NCI-H2196 (cell line): ENCODE results near the gene STK16.
A peak's percentile ranks its signal among the peaks of the same experiment; 100 is the strongest.
"Not testable (repeated sequence)": the region's sequence is repeated elsewhere in the genome, so short reads cannot be mapped to it uniquely, and the experiment has no call there.

ENCODE experiments used
- DNase-seq: peaks from one replicate; lab custom pipeline; 2025; ENCODE audit not compliant: unreplicated experiment; lab: John Stamatoyannopoulos, UW

Gene STK16

GRCh38 chr2:219286436-219287115 is 41.3 kb downstream of the STK16 start:
- no peak for DNase-seq

DNA sequence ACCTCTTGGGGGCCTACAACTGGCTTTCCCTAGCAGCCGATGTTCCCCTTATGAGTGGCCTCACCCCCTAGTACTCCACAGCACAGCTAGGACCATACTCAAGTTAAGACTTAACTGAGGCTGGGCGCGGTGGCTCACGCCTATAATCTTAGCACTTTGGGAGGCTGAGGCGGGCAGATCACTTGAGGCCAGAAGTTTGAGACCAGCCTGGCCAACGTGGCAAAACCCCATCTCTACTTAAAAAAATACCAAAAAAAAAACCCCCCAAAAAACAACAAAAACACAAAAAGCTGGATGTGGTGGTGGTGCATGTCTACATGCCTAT is 41.8 kb downstream of the STK16 start:
- not testable (repeated sequence) for DNase-seq

GRCh38 chr2:219287580-219288265 is 42.4 kb downstream of the STK16 start:
- DNase-seq = no peak

GRCh38 chr2:219289195-219289536 is 43.9 kb downstream of the STK16 start:
- DNase-seq = no peak

- DNase-seq = no peak
Measured at GRCh38 chr2:219289537-219290361, 44.5 kb downstream of the STK16 start.

GRCh38 chr2:219290381-219291171 is 45.3 kb downstream of the STK16 start:
- no peak for DNase-seq

GRCh38 chr2:219291394-219291793 is 46.1 kb downstream of the STK16 start:
- DNase-seq = no peak

DNA sequence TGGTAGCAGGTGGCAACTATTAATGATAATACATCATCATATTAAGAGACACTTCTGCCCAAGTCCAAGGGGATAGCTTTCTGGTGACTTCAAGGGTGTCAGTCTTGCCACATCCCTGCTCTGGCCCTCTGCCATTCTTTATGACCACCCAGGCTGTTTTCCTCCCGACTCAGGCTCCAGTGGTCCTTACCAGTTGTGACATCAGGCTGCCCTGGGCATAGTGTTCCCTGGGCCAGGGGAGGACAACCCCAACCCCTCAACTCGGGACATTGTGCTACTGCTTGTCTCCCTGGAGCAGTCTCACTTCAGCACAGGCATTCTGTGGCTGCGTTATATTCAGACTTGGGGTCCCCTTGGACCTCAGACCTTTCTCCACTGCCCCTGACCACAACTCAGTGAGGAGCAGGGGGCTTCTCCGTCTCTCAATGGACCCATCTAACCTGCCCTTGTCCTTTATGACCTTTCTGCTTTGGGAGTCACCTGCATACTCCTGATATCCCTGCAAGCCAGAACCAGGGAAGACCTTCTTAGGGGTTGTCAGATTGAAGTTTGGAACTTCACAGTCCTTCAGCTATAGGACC is 46.7 kb downstream of the STK16 start:
- no peak for DNase-seq

GRCh38 chr2:219292616-219293015 is 47.3 kb downstream of the STK16 start:
- DNase-seq = no peak

GRCh38 chr2:219293736-219294231 is 48.5 kb downstream of the STK16 start:
- DNase-seq = no peak

GRCh38 chr2:219294356-219295351 is 49.4 kb downstream of the STK16 start:
- DNase-seq = peak; percentile 92

GRCh38 chr2:219296142-219296541 is 50.9 kb downstream of the STK16 start:
- no peak for DNase-seq

GRCh38 chr2:219296631-219297391 is 51.5 kb downstream of the STK16 start:
- no peak for DNase-seq

DNA sequence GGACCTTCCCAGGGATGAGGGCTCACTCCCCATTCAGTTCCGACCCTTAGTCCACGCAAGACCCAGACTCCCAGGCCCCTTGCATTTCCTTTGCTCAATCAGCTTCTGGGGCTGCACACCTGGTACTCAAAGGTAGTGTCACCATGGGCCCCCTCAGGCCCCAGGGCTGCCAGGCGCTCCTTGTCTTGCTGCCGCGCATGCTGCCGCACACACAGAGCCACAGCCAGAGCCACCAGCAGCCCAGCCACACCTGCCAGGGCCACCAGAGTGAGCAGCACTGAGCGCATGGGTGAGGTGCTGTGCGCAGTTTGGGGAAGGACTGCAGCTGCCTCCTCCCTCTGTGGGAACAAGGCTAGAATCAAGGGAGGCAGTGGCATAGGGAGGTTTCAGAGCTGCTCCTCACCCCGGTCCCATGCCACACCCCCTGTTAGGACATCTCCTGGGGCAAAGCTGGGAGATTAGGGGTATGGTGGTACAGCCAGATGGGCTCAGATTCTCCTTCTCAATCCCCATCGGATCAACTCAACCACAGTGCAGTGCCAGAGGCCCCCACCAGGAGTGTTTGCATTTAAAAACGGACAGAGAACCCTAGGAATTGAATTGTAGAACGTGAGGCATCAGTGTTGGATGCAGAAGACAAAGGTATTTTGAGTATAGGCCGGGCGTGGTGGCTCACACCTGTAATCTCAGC is 52.6 kb downstream of the STK16 start:
- no peak for DNase-seq

DNA sequence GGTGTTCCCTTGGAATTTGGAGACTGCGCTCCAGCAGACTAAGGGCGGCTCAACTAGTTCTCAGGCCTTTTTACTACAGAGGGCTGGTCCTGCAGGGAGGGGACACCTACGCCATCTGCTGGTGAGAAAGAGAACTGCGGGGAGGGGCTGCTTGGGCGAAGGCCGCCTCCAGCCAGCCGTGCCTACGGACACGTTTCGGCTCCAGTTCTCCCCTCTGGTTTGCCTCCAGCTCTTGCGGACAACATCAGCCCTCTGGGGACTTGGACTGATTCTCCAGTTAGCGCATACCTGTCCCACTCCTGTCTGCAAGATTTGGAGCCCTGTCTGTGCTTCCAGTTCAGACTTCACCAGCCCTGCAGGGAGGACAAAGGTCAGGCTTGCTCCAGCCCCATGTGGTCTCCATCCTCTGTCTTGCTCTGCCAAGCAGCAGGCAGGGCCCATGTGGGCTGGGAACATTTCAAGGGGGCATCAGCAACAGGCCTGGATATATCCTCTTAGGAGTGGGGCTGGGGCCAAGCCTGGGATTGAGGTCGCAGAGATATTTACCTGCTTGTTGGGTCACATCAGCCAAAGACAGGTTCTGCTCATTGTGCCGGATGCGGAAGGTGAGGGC is 53.6 kb downstream of the STK16 start:
- DNase-seq = peak; percentile 79

DNA sequence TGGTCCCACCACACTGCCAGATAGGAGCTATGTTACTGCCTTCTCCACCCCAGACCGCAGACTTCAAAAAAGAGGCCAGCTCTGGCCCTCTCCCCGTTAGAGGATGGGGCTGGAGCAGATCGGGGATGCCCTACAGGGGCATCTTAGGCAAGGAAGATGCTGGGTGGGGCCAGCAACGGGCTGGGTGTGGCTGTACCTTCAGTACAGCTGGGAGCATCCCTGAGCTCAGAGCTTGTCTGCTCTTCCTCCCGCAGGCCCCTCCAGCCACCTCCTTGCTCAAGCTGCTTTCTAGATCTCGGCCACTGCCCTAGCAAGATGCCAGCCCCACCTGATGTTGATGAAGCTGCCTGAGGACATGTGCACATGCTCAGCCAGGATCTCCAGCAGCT is 54.1 kb downstream of the STK16 start:
- no peak for DNase-seq
